Vagina (tissue), 2 donors: ENCODE results near the gene MFNG. TPM values are rescaled to one million over a fixed set of nuclear protein-coding genes. Genes with fewer than 3 reads are reported as not detected.

Source experiments
- DNase-seq, 2 donors: peaks; one replicate each; pipeline ENCODE4 v3.0.0-alpha.2; 2017; ENCODE audit errors: extremely low spot score in 2 of 2
- H3K27ac ChIP-seq: fragments of 200-600 bp; sonication (generic); one replicate; pipeline ENCODE4 v1.5.1; 2019
- H3K27me3 ChIP-seq: fragments of 200-600 bp; sonication (generic); one replicate; pipeline ENCODE4 v1.5.1; 2019
- H3K36me3 ChIP-seq, 2 donors: fragments of 200-600 bp; sonication (generic); one replicate each; pipeline ENCODE4 v1.5.1; 2017 to 2019
- H3K4me1 ChIP-seq: fragments of 200-600 bp; sonication (generic); one replicate; pipeline ENCODE4 v1.5.1; 2019
- H3K4me3 ChIP-seq, 2 donors: fragments of 200-600 bp; sonication (generic); 1 replicate in 1 of 2; 2 replicates in 1 of 2; pipeline ENCODE4 v1.5.1; 2016 to 2019
- H3K9me3 ChIP-seq: fragments of 200-600 bp; sonication (generic); one replicate; pipeline ENCODE4 v1.5.1; 2019
- POLR2A ChIP-seq, 2 donors: fragments of 450-650 bp; IDR thresholded peaks; one replicate each; pipeline ENCODE4 v1.6.1; 2017; ENCODE audit warnings: antibody characterized with exemption in 2 of 2, mild to moderate bottlenecking in 2 of 2, moderate library complexity in 2 of 2
- POLR2AphosphoS5 ChIP-seq, 2 donors: sonication (generic); formaldehyde crosslinking; IDR thresholded peaks; one replicate each; pipeline ENCODE4 v1.9.0; 2017; ENCODE audit warnings: antibody characterized with exemption in 2 of 2, mild to moderate bottlenecking in 2 of 2, low read depth in 1 of 2; ENCODE audit not compliant: insufficient read depth in 1 of 2
- intact Hi-C: fragments of 100-400 bp; cut with DNase I; formaldehyde crosslinking; loops from one replicate; pipeline ENCODE4 v1.15.1; 2023
- total RNA-seq: library from RNA; depleted of rRNA; stranded (reverse); fragments of >200 nt; gene quantifications from one replicate; pipeline ENCODE4 v1.2.3, GENCODE V29; 2016
- TF ChIP-seq, protein P1 (sequence below), 3 experiments: fragments of 450-650 bp in 2 of 3; fragments of 200-600 bp in 1 of 3; sonication (generic) in 1 of 3; IDR thresholded peaks; one replicate each; pipeline ENCODE4 v1.5.1; 2017 to 2019; ENCODE audit warnings: antibody characterized with exemption in 3 of 3, mild to moderate bottlenecking in 2 of 3, moderate library complexity in 2 of 3

The MFNG gene
- total RNA-seq, 1 donor from 2014 or later, result 15.2 TPM

DNA sequence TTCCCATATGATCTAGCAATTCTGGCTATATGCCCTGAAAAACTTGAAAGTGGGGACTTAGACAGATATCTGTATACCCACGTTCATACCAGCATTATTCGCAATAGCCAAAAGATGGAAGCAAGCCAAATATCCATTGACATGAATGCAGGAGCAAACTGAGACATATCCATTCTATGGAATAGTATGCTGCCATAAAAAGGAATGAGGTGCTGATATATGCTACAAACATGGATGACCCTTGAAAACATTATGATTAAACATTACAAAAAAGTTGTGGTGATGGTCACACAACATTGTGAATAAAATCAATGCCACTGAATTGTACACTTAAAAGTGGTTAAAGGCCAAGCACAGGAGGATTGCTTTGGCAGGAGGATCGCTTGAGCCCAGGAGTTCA, 25.5 kb downstream of the MFNG start:
- Histone ChIP-seq H3K4me1 (no peaks in the 10 kb centered on the region), H3K9me3 (no peaks in the 10 kb centered on the region), H3K27ac (no peak overlapping the region), H3K27me3 (peaks cover 4% of the 10 kb centered on the region), H3K4me3 (no peak overlapping the region), H3K36me3 (no peaks in the 10 kb centered on the region)
- TF ChIP-seq POLR2A (IDR thresholded peaks at IDR 0.05) (no peak), POLR2AphosphoS5 (IDR thresholded peaks at IDR 0.05; ENCODE audit: insufficient read depth in 1 of 2, low read depth in 1 of 2) (no peak)
- intact Hi-C loops, result no loop called here
- no peak for DNase-seq

DNA sequence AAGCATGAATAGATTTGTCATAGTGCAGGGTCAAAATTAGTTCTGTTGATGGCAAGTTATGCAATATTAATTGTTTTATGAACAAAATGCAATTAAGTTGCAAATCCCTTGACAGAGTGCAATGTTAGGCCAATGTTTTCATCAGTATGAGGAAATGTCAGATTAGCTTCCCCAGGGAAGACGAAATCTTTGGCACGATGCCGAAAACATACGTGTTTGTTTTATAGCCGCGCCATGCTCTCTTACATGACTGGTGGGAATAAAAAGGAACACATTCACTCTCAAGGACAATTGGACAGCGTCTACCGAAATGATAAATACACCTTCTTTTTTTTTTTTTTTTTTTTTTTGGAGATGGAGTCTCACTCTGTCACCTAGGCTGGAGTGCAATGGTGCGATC, 27.0 kb downstream of the MFNG start:
- intact Hi-C loops, result loop anchor here (10.0 kb wide), 1 partner anchor 134 kb away; no protein-coding TSS in a partner anchor
- DNase-seq, result no peak
- TF ChIP-seq POLR2AphosphoS5 (IDR thresholded peaks at IDR 0.05; ENCODE audit: insufficient read depth in 1 of 2, low read depth in 1 of 2) (no peak), POLR2A (IDR thresholded peaks at IDR 0.05) (no peak)
- TF ChIP-seq, protein P1, sequence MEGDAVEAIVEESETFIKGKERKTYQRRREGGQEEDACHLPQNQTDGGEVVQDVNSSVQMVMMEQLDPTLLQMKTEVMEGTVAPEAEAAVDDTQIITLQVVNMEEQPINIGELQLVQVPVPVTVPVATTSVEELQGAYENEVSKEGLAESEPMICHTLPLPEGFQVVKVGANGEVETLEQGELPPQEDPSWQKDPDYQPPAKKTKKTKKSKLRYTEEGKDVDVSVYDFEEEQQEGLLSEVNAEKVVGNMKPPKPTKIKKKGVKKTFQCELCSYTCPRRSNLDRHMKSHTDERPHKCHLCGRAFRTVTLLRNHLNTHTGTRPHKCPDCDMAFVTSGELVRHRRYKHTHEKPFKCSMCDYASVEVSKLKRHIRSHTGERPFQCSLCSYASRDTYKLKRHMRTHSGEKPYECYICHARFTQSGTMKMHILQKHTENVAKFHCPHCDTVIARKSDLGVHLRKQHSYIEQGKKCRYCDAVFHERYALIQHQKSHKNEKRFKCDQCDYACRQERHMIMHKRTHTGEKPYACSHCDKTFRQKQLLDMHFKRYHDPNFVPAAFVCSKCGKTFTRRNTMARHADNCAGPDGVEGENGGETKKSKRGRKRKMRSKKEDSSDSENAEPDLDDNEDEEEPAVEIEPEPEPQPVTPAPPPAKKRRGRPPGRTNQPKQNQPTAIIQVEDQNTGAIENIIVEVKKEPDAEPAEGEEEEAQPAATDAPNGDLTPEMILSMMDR (IDR thresholded peaks at IDR 0.05), result no peak
- H3K27me3 ChIP-seq, result peaks cover 4% of the 10 kb centered on the region
- H3K27ac ChIP-seq, result no peak overlapping the region
- H3K4me3 ChIP-seq, result no peak overlapping the region
- no peaks in the 10 kb centered on the region for H3K4me1 ChIP-seq
- H3K36me3 ChIP-seq, result no peaks in the 10 kb centered on the region
- no peaks in the 10 kb centered on the region for H3K9me3 ChIP-seq

DNA sequence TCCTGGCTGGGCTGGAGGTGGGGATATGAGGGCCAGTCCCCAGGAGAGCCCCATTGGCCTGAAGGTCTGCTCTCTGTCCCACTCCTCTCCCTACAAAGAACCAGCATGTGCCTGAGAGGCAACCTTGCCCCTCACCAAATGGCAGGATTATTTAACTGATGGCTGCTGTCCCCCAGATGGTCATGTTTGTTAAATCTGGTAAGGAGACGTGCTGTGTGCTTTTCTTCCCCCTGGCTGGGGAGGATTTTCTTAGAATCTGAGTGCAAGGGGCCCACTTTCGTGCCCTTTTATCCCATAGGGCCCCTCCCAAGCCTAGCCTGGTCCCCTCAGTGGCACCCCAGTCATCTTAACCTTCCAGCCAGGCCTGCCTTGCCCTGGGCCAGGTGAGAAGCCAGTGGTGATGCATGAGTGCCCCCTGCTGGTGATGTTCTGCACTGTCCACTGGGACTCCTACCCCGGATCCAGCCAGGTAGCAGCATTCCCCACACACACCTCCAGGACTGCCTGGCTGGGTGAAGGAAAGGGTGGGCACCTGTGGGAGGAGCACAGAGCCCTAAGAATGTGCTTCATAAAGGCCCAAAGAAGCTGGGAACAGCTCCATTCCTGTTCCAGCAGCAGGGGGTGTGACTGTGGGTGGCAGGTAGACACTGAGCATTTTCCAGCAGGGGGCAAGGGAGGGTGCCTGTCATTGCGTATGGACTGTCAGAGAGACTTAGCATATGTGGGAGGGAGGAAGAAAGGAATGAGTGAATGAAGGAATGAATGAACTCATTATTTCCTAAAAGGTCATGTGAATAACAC, 28.9 kb downstream of the MFNG start:
- intact Hi-C loops, result loop anchor here (10.0 kb wide), 1 partner anchor 132 kb away; no protein-coding TSS in a partner anchor
- TF ChIP-seq POLR2A (IDR thresholded peaks at IDR 0.05), result no peak
- TF ChIP-seq, protein P1 (IDR thresholded peaks at IDR 0.05), result peak; percentile 57 to 81 (median 73)
- Histone ChIP-seq H3K4me3 (no peak overlapping the region), H3K27ac (no peak overlapping the region), H3K4me1 (no peaks in the 10 kb centered on the region), H3K27me3 (peaks cover 4% of the 10 kb centered on the region), H3K9me3 (no peaks in the 10 kb centered on the region), H3K36me3 (no peaks in the 10 kb centered on the region)
- DNase-seq, result no peak

DNA sequence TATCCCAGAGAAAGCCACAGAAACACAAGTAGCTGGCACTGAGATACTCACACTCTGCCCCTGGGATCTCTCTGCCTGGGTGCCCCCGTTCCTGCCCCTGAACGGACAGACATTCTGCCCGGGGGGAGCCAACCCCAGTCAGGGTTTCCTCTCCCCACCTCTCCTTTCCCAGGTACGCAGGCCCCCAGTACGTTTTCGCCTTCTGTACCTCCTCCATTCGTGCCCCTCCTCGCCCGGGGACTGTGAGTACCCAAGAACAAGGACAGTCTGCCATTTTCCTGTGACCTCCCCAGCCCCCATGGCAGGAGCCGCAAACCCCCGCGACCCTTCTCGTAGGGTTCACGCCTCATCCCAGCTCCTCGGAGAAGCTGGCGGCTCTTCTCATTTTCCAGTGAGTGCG, 29.8 kb downstream of the MFNG start:
- intact Hi-C loops, result loop anchor here (10.0 kb wide), 1 partner anchor 132 kb away; no protein-coding TSS in a partner anchor
- H3K27me3 ChIP-seq, result peaks cover 4% of the 10 kb centered on the region
- no peaks in the 10 kb centered on the region for H3K4me1 ChIP-seq
- no peak overlapping the region for H3K4me3 ChIP-seq
- no peak overlapping the region for H3K27ac ChIP-seq
- H3K36me3 ChIP-seq, result no peaks in the 10 kb centered on the region
- H3K9me3 ChIP-seq, result no peaks in the 10 kb centered on the region
- DNase-seq, result no peak
- no peak for TF ChIP-seq POLR2A (IDR thresholded peaks at IDR 0.05)
- TF ChIP-seq, protein P1 (IDR thresholded peaks at IDR 0.05), result no peak
- TF ChIP-seq POLR2AphosphoS5 (IDR thresholded peaks at IDR 0.05; ENCODE audit: insufficient read depth in 1 of 2, low read depth in 1 of 2), result no peak

DNA sequence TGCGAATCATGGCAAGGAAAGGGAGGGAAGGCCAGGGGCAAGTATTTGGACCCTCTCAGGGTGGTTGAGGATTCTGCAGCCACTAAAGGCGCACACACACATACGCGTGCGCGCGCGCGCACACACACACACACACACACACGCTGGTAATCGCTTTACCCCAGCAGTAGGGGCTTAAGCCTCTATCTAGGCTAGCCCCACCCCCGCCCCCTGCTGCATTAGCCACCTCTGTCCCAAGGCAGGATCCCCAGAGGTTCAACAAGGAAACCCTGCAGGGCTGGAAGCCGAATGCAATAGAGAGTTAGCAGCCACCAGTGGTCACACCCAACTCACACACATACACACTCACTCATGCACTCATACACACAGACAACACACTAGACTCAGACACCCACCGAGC, 30.3 kb downstream of the MFNG start:
- no peaks in the 10 kb centered on the region for H3K36me3 ChIP-seq
- H3K27me3 ChIP-seq, result peaks cover 4% of the 10 kb centered on the region
- H3K9me3 ChIP-seq, result no peaks in the 10 kb centered on the region
- no peak overlapping the region for H3K27ac ChIP-seq
- no peak for TF ChIP-seq POLR2AphosphoS5 (IDR thresholded peaks at IDR 0.05; ENCODE audit: insufficient read depth in 1 of 2, low read depth in 1 of 2)
- TF ChIP-seq POLR2A (IDR thresholded peaks at IDR 0.05), result no peak
- TF ChIP-seq, protein P1 (IDR thresholded peaks at IDR 0.05), result no peak
- no peak overlapping the region for H3K4me3 ChIP-seq
- H3K4me1 ChIP-seq, result no peaks in the 10 kb centered on the region
- no peak for DNase-seq
- intact Hi-C loops, result loop anchor here (10.0 kb wide), 1 partner anchor 131 kb away; no protein-coding TSS in a partner anchor
